HEK293 (cell line): ENCODE measurements around the gene CAGE1.

Experiments
- ZNF311 ChIP-seq: fragments of 450-650 bp; formaldehyde crosslinking; IDR thresholded peaks from 2 replicates; pipeline ENCODE4 v1.5.1; 2017; ENCODE audit warnings: missing biosample characterization, missing genetic modification characterization, borderline replicate concordance
- ZNF324 ChIP-seq: fragments of 450-650 bp; formaldehyde crosslinking; IDR thresholded peaks from 2 replicates; pipeline ENCODE4 v1.5.1; 2016; ENCODE audit warnings: missing biosample characterization, missing genetic modification characterization
- TF ChIP-seq, protein P1 (sequence below): fragments of 450-650 bp; formaldehyde crosslinking; IDR thresholded peaks from 2 replicates; pipeline ENCODE4 v1.5.1; 2016; ENCODE audit warnings: missing biosample characterization, missing genetic modification characterization

DNA sequence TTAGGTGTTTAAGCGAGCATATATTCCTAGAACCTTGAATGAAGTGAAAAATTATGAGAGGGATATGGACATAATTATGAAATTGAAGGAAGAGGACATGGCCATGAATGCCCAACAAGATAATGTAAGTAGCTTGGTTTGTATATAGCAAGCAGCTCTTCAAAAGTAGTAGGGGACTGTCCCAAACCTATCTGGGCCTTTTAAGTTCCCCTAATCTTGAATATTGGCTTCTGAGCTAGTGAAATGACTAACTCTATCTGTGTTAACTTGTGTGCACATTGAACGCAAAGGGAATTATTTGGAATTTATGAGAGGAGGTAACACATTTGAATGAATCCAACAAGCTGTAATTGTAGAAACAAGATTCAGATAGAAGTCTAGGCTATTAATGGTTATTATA, 21.8 kb upstream of the CAGE1 start:
- TF ChIP-seq ZNF311 (no peak), ZNF324 (tag by site-specific recombination) (no peak)
- TF ChIP-seq, protein P1, sequence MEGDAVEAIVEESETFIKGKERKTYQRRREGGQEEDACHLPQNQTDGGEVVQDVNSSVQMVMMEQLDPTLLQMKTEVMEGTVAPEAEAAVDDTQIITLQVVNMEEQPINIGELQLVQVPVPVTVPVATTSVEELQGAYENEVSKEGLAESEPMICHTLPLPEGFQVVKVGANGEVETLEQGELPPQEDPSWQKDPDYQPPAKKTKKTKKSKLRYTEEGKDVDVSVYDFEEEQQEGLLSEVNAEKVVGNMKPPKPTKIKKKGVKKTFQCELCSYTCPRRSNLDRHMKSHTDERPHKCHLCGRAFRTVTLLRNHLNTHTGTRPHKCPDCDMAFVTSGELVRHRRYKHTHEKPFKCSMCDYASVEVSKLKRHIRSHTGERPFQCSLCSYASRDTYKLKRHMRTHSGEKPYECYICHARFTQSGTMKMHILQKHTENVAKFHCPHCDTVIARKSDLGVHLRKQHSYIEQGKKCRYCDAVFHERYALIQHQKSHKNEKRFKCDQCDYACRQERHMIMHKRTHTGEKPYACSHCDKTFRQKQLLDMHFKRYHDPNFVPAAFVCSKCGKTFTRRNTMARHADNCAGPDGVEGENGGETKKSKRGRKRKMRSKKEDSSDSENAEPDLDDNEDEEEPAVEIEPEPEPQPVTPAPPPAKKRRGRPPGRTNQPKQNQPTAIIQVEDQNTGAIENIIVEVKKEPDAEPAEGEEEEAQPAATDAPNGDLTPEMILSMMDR (tag by site-specific recombination), result no peak
